ENCODE results near the gene CAPZB.

GRCh38 chr1:19372602-19373001, 112.7 kb downstream of the CAPZB start:
- TF ChIP-seq POLR2A (IDR thresholded peaks at IDR 0.05): no peak
- no peak for TF ChIP-seq CTCF (IDR thresholded peaks at IDR 0.05)
